HCT116 (cell line): ENCODE results near the gene HAP1.
"Not testable (repeated sequence)": the region's sequence is repeated elsewhere in the genome, so short reads cannot be mapped to it uniquely, and the experiment has no call there.

Experiments
- EZH2 ChIP-seq: fragments of 200-600 bp; sonication (generic); IDR thresholded peaks from 2 replicates; pipeline ENCODE4 v1.6.1; 2017; ENCODE audit warnings: antibody characterized with exemption, mixed run types
- EZH2phosphoT487 ChIP-seq: fragments of 200-600 bp; IDR thresholded peaks from 2 replicates; pipeline ENCODE4 v1.6.1; 2018; ENCODE audit warnings: antibody characterized with exemption, borderline replicate concordance
- POLR2A ChIP-seq: IDR thresholded peaks from 2 replicates; pipeline ENCODE4 v1.7.0; 2011; ENCODE audit warnings: borderline replicate concordance; ENCODE audit not compliant: insufficient read depth, insufficient read length; ENCODE audit errors: extremely low read depth
- POLR2AphosphoS5 ChIP-seq: IDR thresholded peaks from 2 replicates; pipeline ENCODE4 v1.6.1; 2011; ENCODE audit warnings: mild to moderate bottlenecking, low read depth, low read length, moderate library complexity
- RAD21 ChIP-seq: IDR thresholded peaks from 2 replicates; pipeline ENCODE4 v1.6.1; 2012; ENCODE audit warnings: low read depth, mild to moderate bottlenecking
- TCF7L2 ChIP-seq: IDR thresholded peaks from 2 replicates; pipeline ENCODE4 v1.7.0; 2011; ENCODE audit warnings: borderline replicate concordance, inconsistent platforms; ENCODE audit not compliant: insufficient read depth, insufficient read length; ENCODE audit errors: extremely low read depth
- ZFX ChIP-seq: fragments of 450-650 bp; IDR thresholded peaks from 2 replicates; pipeline ENCODE4 v1.6.1; 2017
- TF ChIP-seq, protein P1 (sequence below): IDR thresholded peaks from 2 replicates; pipeline ENCODE4 v1.6.1; 2012
- TF ChIP-seq, protein P2 (sequence below), 3 experiments: fragments of 200-600 bp in 1 of 3; sonication (generic) in 1 of 3; IDR thresholded peaks in 2 of 3; conservative IDR thresholded peaks in 1 of 3; 2 replicates each; pipeline ENCODE4 v1.5.1; 2012 to 2017; ENCODE audit warnings: low read depth in 2 of 3, low read length in 2 of 3, antibody characterized with exemption in 1 of 3, borderline replicate concordance in 1 of 3, control low read depth in 1 of 3, mild to moderate bottlenecking in 1 of 3, mixed read lengths in 1 of 3, mixed run types in 1 of 3, moderate library complexity in 1 of 3; ENCODE audit not compliant: insufficient read depth in 1 of 3
- TF ChIP-seq, protein P3 (sequence below): IDR thresholded peaks from 2 replicates; pipeline ENCODE4 v1.6.1; 2012

- TF ChIP-seq, protein P1, sequence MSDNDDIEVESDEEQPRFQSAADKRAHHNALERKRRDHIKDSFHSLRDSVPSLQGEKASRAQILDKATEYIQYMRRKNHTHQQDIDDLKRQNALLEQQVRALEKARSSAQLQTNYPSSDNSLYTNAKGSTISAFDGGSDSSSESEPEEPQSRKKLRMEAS: not testable (repeated sequence)
- TF ChIP-seq, protein P2, sequence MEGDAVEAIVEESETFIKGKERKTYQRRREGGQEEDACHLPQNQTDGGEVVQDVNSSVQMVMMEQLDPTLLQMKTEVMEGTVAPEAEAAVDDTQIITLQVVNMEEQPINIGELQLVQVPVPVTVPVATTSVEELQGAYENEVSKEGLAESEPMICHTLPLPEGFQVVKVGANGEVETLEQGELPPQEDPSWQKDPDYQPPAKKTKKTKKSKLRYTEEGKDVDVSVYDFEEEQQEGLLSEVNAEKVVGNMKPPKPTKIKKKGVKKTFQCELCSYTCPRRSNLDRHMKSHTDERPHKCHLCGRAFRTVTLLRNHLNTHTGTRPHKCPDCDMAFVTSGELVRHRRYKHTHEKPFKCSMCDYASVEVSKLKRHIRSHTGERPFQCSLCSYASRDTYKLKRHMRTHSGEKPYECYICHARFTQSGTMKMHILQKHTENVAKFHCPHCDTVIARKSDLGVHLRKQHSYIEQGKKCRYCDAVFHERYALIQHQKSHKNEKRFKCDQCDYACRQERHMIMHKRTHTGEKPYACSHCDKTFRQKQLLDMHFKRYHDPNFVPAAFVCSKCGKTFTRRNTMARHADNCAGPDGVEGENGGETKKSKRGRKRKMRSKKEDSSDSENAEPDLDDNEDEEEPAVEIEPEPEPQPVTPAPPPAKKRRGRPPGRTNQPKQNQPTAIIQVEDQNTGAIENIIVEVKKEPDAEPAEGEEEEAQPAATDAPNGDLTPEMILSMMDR (IDR thresholded peaks at IDR 0.05 in 2 of 3, conservative IDR thresholded peaks at IDR 0.05 in 1 of 3; ENCODE audit: borderline replicate concordance in 1 of 3, insufficient read depth in 1 of 3, low read depth in 2 of 3, low read length in 2 of 3): not testable (repeated sequence)
- TF ChIP-seq ZFX, POLR2A, RAD21, POLR2AphosphoS5, TCF7L2, EZH2phosphoT487, EZH2: not testable (repeated sequence)
- TF ChIP-seq, protein P3, sequence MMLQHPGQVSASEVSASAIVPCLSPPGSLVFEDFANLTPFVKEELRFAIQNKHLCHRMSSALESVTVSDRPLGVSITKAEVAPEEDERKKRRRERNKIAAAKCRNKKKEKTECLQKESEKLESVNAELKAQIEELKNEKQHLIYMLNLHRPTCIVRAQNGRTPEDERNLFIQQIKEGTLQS: not testable (repeated sequence)
Measured at GRCh38 chr17:41700843-41701242, 33.6 kb downstream of the HAP1 start.
